SW480 (cell line): ENCODE results near the gene RBFOX1.

Source experiments
- DNase-seq: peaks from one replicate; pipeline ENCODE4 v3.0.0-alpha.2; 2016; ENCODE audit warnings: low spot score

RBFOX1 gene

DNA sequence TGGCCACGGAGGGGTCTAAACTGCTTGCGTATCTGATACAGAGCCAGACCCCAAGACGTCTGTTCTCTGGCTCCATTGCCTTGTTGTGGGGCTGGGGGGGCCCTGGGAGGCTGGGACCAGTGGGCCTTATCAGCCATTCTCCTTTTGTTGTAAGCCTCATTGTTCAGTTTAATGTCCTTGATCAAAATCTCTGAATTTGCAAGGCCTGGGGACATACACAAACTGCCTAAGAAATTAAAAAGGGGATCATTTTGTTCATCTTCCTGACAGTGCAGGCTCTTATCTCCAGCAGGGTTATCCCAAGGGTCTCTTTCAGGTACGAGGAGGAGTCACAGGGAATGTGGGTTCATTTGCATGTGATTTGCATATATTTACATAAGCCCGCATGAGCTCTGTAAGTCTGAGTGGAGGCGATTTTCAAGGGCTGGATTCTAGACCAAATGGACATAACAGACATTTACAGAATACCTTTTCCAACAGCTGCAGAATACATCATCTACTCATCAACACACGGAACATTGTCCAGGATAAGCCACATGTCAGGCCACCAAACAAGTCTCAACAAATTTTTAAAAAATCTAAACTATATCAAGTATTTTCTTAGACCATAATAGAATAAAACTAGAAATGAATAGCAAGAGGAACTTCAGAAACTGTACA, 269.8 kb downstream of the RBFOX1 start:
- DNase-seq = no peak

GRCh38 chr16:7605812-7606211, 273.2 kb downstream of the RBFOX1 start:
- DNase-seq = no peak

DNA sequence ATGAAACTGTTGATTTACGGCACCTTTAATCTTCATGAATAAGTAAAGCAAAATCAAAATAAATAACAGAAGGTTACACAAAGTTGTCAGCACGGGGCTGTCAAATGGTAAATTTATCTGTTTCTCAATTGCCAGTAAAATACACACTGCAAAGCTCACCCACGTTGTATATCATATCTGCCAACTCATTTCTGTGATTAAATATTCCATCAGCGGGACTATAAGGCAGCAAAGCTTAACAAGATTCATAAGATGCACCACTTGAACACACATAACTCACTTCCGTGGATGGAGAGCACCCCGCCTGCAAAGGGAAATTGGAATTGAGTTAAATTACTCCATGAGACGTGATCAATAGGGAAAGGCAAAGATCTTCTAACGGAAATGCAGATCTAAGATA, 280.0 kb downstream of the RBFOX1 start:
- no peak for DNase-seq

GRCh38 chr16:7613518-7613917, 280.9 kb downstream of the RBFOX1 start:
- DNase-seq = no peak

DNA sequence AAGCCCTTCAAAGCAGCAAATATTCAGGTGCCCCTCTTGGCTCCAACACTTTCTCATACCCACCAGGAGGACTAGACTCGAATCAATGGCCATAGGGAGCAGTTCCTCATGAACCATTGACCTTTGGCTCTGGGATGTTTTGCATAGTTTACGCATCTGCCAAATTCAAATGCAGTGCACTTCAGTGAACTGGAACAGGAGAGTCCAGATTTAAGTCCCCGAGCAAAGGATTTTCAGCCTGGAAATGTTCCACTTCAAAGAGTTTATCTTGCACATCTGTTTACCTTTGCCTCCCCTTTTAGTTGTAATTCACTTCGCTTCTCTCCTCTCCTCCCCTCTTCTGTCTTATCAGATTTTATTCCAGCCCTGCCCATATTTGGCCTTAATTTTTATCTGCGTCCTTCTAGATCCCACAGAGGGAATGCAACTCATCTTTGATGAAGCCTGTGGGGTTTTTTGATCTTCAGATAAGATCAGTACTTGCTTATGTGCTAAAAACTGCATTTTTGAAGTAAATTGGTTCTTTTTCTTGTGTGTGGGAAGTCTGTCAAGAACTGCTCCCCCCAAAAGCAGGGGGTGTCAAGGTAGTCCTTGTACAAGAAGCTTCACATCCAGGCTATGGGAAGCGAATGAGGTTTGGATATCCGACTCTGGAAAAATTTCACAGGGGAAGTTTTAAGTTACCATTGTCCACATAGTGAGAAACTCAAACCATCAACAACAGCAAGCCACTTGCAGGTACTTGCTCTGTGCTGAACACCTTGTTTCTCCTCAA, 281.6 kb downstream of the RBFOX1 start:
- no peak for DNase-seq

DNA sequence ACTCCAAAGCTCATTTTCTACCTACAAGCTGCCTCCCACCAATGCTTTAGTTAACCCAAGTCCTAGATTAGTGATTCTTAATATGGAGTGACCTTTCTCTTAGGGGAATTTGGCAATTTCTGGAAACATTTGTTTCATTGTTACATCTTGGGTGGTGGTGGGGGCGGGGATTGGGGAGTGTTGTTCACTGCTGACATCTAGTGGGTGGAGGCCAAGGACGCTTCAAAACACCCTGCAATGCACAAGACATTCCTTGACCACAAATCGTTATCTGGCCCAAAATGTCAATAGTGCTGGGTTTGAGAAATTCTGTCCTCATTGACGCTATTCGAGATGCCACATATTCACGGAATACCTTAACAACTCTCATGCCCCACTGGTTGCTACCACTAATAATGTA, 282.9 kb downstream of the RBFOX1 start:
- no peak for DNase-seq

DNA sequence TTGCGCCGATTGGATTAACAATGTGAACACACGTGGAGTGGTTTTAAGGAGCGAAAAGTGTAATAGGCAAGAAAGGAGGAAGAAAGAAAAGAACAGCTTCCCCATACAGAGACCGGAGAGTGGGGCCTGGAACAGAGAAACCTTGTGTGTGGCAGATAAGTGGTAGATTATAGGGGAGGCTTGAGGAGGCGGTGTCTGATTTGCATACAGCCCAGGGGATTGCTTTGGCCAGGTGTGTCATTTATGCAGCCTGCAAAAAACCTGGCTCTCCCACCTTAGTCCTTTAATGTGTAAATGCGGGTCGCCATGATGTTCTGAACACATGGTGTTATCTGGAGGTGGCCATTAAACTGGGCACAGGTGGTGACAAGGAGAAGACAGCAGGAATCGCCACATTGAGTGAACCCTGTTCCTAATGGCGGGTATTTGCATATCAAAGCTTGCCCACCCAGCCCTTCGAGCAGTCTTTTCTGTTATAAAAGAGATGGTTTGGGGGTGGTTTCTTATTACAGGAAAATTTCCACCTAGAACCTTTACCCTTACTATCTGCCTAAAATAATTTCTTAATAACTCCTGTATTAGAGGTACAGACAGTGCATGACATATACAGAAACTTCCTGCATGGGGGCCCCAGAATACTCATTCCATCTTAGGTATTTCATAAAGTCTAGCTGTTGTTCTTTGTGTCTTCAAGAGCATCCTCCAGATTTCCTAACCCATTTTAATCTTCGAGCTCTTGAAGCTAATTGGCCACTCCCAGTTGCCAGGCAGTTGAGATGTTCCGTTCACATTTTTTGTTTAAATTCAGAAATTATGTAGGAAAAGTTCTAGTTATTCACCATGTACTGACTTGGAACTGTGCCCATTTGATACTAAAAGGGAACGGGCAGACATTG, 292.5 kb downstream of the RBFOX1 start:
- DNase-seq = no peak

DNA sequence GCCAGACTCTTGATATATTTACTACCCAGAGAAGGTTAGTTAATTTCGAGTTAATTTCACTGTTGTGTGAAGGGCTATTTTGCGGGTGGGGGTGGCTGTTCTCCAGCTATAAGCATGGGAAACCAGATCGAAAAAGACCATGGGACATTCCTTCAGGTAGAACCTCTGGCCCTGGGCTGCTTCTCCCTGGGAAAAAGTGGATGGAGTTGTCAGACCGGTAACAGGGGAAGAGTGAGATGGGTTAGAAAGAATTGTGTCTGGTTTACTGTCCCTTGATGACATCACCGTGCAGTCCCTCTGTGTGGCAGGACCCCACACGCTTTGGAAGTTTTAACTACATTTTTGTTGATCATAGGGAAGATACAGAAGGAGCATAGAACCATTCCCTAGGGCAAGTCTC, 296.3 kb downstream of the RBFOX1 start:
- DNase-seq = no peak

DNA sequence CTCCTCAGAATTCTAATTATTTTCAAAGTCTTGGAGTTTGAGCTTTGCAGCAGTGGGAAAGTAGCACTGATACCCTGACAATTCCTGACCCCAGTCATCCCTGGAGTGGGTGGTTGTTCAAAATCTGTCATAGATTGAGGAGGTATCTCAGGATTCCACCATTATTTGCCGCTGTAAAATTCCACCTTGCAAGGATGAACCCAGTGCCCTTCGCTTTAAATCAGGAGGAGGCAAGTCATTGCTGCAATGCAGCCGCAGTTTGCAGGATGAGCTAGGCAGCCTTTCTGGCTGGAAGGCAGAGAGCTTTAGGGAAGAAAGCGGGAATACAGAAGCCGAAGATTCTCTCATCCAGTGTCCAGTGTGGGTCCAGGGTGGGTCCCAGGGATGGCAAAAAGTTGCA, 296.9 kb downstream of the RBFOX1 start:
- no peak for DNase-seq

GRCh38 chr16:7637446-7637845, 304.8 kb downstream of the RBFOX1 start:
- DNase-seq = no peak

DNA sequence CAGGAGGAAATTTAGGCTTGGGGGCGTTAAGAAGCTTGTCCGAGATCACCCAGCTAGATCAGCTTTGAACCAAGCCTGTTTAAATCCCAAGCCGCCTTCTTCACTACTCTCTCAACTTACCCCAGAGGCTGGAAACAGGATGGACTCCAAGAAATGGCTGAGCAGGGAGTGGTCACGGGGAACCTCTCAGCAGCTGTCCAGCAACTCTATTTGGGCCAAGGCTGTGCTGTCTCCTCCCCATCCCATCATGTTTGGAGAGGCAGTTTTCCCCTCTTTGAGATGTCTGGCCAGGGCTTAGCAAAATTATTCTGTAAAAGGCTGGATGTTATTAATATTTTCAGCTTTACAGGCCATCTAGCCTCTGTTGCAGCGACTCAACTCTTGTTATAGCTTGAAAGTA, 305.7 kb downstream of the RBFOX1 start:
- no peak for DNase-seq

DNA sequence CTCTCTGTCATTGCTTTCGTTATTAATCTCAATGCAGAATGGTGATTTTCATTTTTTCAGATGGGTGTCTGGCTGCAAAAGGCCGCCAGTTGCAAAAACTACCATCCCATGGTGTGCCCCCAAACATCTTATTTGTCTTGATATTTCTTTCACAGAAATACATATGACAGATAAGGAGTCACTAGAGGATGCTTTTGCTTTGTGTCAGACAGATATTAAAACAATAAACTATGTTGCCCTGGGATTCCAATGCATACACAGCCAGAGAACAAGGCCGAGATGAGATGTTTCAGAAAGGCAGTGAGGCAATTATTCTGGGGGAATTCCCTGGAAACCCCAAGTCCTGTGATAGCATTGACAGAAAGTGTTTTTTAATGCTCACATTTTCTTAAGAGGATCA, 307.7 kb downstream of the RBFOX1 start:
- DNase-seq = no peak

DNA sequence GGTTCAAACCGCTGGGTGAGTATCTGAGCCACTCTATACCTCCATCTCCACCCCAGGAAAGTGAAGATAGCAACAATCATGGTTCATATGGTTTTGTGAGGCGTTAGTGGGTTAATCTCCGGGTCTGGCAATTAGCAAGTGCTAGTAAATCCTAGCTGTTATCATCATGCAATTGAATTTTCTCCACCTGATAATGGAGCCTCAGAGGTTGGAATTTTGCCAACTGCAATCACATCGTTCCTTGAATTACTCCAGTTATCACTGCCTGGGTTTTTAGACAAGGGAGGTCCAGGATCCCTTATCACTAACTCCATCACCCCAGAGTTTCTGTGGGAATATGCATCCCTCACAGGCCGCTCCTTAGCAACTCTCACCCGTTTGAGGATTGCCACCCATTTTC, 311.5 kb downstream of the RBFOX1 start:
- no peak for DNase-seq

GRCh38 chr16:7644811-7645210, 312.2 kb downstream of the RBFOX1 start:
- no peak for DNase-seq

- DNase-seq = no peak
These were observed 314.3 kb downstream of the RBFOX1 start for GRCh38 chr16:7646821-7647500.

- DNase-seq = no peak
These were observed 317.8 kb downstream of the RBFOX1 start for GRCh38 chr16:7650431-7650830.

DNA sequence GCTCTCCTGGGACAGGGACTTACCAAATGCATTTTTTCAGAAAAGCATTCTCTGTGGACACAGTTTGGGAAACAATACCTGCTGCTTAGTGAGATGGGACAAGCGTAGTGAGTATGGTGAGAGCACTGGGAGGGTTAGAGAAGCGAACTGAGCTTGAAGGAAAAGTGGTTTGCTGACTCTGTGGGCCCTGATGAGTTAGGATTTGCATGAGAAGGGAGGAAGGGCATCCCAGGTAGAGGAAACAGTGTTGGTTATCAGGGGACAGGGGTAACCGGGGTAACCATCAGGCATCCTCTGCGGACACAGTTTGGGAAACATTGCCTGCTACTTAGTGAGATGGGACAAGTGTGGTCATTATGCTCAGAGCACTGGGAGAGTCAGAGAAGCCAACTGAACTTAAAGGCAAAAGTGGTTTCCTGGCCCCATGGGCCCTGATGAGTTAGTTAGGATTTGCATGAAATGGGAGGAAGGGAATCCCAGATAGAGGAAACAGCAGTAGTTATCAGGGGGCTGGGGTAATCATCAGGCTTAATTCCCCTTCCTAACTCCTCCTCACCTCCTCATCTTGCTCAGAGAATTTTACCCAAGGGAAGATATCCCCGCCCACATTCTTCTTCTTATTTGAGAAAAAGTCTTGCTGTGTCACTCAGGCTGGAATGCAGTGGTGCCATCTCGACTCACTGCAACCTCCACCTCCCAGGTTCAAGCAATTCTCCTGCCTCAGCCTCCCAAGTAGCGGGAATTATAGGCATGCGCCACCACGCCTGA, 319.3 kb downstream of the RBFOX1 start:
- no peak for DNase-seq

GRCh38 chr16:7653746-7654461, 321.3 kb downstream of the RBFOX1 start:
- DNase-seq = no peak

- no peak for DNase-seq
These were observed 343.0 kb downstream of the RBFOX1 start for GRCh38 chr16:7675628-7676027.

DNA sequence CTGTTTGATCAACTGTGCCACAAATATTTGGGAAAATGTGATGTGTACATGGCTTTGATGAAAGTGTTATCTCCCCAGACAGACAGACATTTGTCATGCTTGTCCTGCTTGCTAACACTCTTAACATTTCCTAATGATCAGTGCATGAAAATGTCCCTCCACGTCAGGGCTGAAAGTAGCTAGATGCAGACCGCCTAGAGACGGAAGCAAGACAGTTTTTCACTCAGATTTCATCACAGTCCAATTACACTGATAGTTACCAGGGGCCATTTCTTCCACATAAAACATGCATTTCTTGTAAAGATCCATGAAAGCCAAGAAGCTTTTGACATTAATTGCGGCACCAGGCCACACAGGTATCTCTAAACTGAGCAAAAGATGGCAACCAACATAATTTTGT, 347.7 kb downstream of the RBFOX1 start:
- DNase-seq = no peak

GRCh38 chr16:7688811-7689210, 356.2 kb downstream of the RBFOX1 start:
- DNase-seq = no peak
